Mesothelial cell of epicardium (in vitro differentiated cells): Measurements from ENCODE around the gene CRISP1. TPM values are rescaled to one million over a fixed set of nuclear protein-coding genes. Genes with fewer than 3 reads are reported as not detected.
"Not testable (repeated sequence)": the region's sequence is repeated elsewhere in the genome, so short reads cannot be mapped to it uniquely, and the experiment has no call there.

Experiments
- DNase-seq, 2 experiments: peaks; one replicate each; pipeline ENCODE4 v3.0.0; 2021; ENCODE audit warnings: low spot score in 2 of 2; ENCODE audit not compliant: unreplicated experiment in 2 of 2
- H3K27ac Mint-ChIP-seq: 2 replicates; pipeline ENCODE4 v1.8.0; 2021; ENCODE audit warnings: mixed read lengths
- H3K27me3 Mint-ChIP-seq: 2 replicates; pipeline ENCODE4 v1.8.0; 2021; ENCODE audit warnings: low read depth, mixed read lengths
- H3K36me3 Mint-ChIP-seq: 2 replicates; pipeline ENCODE4 v1.8.0; 2021; ENCODE audit warnings: mixed read lengths
- H3K4me1 Mint-ChIP-seq: 2 replicates; pipeline ENCODE4 v1.8.0; 2021; ENCODE audit warnings: mixed read lengths
- H3K4me3 Mint-ChIP-seq: 2 replicates; pipeline ENCODE4 v1.8.0; 2021; ENCODE audit warnings: mild to moderate bottlenecking, moderate library complexity, mixed read lengths
- H3K9me3 Mint-ChIP-seq: 2 replicates; pipeline ENCODE4 v1.8.0; 2021; ENCODE audit warnings: mixed read lengths
- total RNA-seq: library from RNA; stranded (reverse); gene quantifications from 3 replicates; pipeline ENCODE4 v1.2.1, GENCODE V29; 2021
- TF ChIP-seq, protein P1 (sequence below): fragments of 200-600 bp; sonication (generic); IDR thresholded peaks from one replicate; pipeline ENCODE4 v1.5.0; 2021; ENCODE audit warnings: antibody characterized with exemption; ENCODE audit not compliant: unreplicated experiment

CRISP1 gene
- total RNA-seq, 1 donor from 2014 or later: not detected

DNA sequence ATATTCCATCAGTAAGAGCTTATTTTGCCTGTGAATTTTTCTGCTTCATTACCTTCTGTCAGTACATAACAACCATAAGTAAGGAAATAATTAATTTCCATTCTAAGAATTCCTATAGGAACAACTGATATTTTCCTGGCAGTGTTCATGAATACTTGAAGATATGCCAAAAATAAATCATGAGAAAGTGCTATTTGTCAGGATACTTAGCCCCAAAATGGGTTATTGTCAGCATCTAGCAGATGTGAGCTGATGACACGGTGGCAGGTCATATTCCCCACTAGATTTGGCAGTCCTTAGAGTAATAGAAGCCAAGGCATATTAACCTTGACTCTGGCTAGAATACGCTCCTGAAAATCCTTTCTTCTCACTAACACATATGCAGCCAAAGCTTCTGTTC, 43.2 kb upstream of the CRISP1 start:
- Mint-ChIP-seq H3K27ac (no peak overlapping the region), H3K4me1 (peaks cover 36% of the 10 kb centered on the region), H3K9me3 (no peaks in the 10 kb centered on the region), H3K36me3 (no peaks in the 10 kb centered on the region), H3K27me3 (no peaks in the 10 kb centered on the region), H3K4me3 (no peak overlapping the region)
- DNase-seq: no peak
- TF ChIP-seq, protein P1, sequence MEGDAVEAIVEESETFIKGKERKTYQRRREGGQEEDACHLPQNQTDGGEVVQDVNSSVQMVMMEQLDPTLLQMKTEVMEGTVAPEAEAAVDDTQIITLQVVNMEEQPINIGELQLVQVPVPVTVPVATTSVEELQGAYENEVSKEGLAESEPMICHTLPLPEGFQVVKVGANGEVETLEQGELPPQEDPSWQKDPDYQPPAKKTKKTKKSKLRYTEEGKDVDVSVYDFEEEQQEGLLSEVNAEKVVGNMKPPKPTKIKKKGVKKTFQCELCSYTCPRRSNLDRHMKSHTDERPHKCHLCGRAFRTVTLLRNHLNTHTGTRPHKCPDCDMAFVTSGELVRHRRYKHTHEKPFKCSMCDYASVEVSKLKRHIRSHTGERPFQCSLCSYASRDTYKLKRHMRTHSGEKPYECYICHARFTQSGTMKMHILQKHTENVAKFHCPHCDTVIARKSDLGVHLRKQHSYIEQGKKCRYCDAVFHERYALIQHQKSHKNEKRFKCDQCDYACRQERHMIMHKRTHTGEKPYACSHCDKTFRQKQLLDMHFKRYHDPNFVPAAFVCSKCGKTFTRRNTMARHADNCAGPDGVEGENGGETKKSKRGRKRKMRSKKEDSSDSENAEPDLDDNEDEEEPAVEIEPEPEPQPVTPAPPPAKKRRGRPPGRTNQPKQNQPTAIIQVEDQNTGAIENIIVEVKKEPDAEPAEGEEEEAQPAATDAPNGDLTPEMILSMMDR: no peak

DNA sequence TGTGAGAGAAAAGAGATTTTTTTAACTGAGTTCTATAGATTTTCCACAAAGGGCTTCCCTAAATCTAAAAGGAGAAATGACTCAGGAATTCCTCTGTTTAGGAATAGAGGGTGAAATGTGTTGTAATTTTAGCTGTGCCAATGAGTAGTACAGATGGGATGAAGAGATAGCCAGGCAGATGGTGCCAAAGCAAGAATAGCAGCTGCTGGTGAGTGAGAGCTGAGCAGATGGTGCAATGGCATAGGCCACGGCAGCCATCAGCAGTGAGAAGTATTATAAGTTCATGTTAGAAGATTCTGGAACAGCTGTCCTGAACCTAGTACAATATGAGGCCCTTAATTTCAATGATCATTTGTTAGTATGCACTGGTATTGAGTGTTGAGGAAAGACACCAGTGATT, 40.2 kb upstream of the CRISP1 start:
- Mint-ChIP-seq H3K36me3 (no peaks in the 10 kb centered on the region), H3K4me1 (peaks cover 27% of the 10 kb centered on the region), H3K9me3 (no peaks in the 10 kb centered on the region), H3K4me3 (no peak overlapping the region), H3K27ac (no peak overlapping the region), H3K27me3 (no peaks in the 10 kb centered on the region)
- TF ChIP-seq, protein P1: no peak
- DNase-seq: no peak

DNA sequence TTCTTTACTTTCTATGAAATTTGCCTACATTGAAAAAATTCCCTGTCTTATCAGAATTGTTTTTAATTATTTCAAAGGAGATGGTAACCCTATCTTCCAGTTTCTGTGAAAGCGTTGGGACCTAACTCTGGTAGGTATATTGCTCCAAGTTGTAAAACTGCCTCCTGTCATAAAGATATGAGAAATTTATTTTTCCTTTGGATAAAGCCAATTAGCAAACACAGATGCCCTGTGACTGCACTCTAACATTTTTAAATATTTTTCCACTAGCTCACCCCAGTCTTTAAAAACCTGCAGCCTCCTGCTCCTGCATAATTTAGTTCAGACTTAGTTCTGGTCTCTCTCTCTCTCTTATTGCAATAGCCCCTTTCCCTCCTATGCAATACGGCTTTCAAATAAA, 39.0 kb upstream of the CRISP1 start:
- no peaks in the 10 kb centered on the region for H3K9me3 Mint-ChIP-seq
- H3K4me1 Mint-ChIP-seq: peaks cover 24% of the 10 kb centered on the region
- H3K27ac Mint-ChIP-seq: no peak overlapping the region
- DNase-seq: no peak
- TF ChIP-seq, protein P1: no peak
- H3K27me3 Mint-ChIP-seq: no peaks in the 10 kb centered on the region
- H3K4me3 Mint-ChIP-seq: no peak overlapping the region
- no peaks in the 10 kb centered on the region for H3K36me3 Mint-ChIP-seq

DNA sequence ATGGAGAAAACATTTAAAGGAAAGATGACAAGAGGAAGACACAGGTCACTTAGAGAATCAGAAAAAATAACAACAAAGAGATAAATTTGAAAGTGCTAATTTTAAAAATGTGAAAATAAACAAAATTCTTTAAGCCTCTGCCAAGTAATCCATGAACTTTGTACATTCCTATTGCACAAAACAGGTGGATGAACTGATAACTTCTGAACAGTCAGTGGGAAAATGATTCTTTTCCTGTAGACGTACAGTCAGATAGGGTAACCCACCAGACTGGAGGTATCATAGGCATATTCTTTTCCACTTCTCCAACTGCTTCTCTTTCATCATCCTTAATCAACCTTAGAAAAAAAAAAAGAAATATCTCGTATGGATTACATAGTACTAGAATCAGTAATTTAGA, 36.5 kb upstream of the CRISP1 start:
- TF ChIP-seq, protein P1: no peak
- Mint-ChIP-seq H3K27me3 (no peaks in the 10 kb centered on the region), H3K4me3 (no peak overlapping the region), H3K4me1 (peaks cover 19% of the 10 kb centered on the region), H3K9me3 (no peaks in the 10 kb centered on the region), H3K27ac (no peak overlapping the region), H3K36me3 (no peaks in the 10 kb centered on the region)
- no peak for DNase-seq

DNA sequence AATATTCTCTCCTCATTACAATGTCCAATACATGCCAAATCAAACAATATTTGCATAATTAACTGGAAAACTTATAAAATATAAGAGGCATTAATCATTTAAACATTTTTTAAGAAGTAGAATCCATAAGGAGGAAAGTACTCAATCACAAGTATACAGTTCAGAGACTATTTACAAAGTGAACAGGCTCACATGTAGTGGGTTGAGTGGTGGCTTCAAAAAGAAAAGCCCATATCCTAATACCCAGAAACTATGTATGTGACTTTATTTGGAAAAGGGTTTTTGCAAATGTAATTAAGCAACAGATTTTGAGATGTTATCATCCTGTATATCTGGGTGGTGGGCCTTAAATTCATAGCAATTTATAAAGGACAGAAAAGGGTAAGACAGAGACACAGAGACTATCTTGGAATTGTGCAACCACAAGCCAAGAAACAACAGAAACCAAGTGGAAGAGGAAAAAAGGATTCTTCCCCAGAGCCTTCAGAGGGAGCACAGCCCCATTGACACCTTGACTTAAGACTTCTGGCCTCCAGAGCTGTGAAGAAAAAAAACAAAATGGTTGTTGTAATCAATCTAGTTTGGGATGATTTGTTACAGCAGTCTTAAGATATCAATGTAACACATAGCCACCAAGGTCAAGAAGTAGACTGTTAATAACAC, 32.7 kb upstream of the CRISP1 start:
- Mint-ChIP-seq H3K4me1 (no peaks in the 10 kb centered on the region), H3K27ac (no peak overlapping the region), H3K4me3 (no peak overlapping the region), H3K36me3 (peaks cover 8% of the 10 kb centered on the region), H3K9me3 (peaks cover 29% of the 10 kb centered on the region), H3K27me3 (no peaks in the 10 kb centered on the region)
- TF ChIP-seq, protein P1: no peak
- no peak for DNase-seq

DNA sequence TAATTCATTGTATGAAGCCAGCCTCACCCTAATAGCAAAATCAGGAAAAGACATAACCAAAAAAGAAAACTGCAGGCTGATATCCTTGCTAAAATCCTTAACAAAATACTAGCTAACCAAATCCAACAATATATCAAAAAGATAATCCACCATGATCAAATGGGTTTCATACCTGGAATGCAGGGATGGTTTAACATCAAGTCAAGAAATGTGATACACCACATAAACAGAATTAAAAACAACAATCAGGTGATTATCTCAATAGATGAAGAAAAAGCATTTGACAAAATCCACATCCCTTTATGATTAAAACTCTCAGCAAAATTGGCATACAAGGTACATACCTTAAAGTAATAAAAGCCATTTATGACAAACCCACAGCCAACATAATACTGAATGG, 29.2 kb upstream of the CRISP1 start:
- H3K9me3 Mint-ChIP-seq: peaks cover 40% of the 10 kb centered on the region
- not testable (repeated sequence) for DNase-seq, H3K27me3 Mint-ChIP-seq, H3K27ac Mint-ChIP-seq, H3K36me3 Mint-ChIP-seq, H3K4me3 Mint-ChIP-seq
- H3K4me1 Mint-ChIP-seq: peaks cover 18% of the 10 kb centered on the region
